Ishikawa (cell line): ENCODE data around the gene UNC5C.

Experiments used
- EP300 ChIP-seq: IDR thresholded peaks from 2 replicates; pipeline ENCODE4 v1.6.1; 2012; ENCODE audit warnings: borderline replicate concordance
- MAX ChIP-seq: IDR thresholded peaks from 2 replicates; pipeline ENCODE4 v1.6.1; 2012
- REST ChIP-seq: IDR thresholded peaks from 2 replicates; pipeline ENCODE4 v1.6.1; 2012; ENCODE audit warnings: low read depth, mild to moderate bottlenecking
- TAF1 ChIP-seq: IDR thresholded peaks from 2 replicates; pipeline ENCODE4 v1.6.1; 2012; ENCODE audit warnings: low read depth, mild to moderate bottlenecking
- TEAD4 ChIP-seq: IDR thresholded peaks from 2 replicates; pipeline ENCODE4 v1.6.1; 2012

GRCh38 chr4:95318483-95318882 lies 230.3 kb downstream of the UNC5C start:
- TF ChIP-seq TAF1 (no peak), MAX (no peak), TEAD4 (no peak), EP300 (no peak), REST (no peak)
